ENCODE measurements around the gene GCN1.
"Not testable (repeated sequence)": the region's sequence is repeated elsewhere in the genome, so short reads cannot be mapped to it uniquely, and the experiment has no call there.

DNA sequence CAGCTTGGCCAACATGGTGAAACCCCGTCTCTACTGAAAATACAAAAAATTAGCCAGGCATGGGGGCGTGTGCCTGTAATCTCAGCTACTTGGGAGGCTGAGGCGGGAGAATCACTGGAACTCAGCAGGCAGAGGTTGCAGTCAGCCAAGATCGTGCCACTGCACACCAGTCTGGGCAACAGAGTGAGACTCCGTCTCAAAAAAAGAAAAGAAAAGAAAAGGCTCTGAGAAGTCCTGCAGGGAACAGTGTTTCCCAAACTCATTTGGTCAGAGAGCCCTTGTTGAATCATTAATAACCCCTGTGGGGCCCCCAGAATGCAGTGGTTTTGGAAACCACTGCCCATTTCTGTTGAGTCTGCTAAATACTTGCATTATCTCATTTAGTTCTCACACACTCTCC is 18.7 kb upstream of the GCN1 start:
- TF ChIP-seq, protein P1, sequence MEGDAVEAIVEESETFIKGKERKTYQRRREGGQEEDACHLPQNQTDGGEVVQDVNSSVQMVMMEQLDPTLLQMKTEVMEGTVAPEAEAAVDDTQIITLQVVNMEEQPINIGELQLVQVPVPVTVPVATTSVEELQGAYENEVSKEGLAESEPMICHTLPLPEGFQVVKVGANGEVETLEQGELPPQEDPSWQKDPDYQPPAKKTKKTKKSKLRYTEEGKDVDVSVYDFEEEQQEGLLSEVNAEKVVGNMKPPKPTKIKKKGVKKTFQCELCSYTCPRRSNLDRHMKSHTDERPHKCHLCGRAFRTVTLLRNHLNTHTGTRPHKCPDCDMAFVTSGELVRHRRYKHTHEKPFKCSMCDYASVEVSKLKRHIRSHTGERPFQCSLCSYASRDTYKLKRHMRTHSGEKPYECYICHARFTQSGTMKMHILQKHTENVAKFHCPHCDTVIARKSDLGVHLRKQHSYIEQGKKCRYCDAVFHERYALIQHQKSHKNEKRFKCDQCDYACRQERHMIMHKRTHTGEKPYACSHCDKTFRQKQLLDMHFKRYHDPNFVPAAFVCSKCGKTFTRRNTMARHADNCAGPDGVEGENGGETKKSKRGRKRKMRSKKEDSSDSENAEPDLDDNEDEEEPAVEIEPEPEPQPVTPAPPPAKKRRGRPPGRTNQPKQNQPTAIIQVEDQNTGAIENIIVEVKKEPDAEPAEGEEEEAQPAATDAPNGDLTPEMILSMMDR (conservative IDR thresholded peaks at IDR 0.05; ENCODE audit: low read depth, low read length): not testable (repeated sequence)
- TF ChIP-seq EZH2 (IDR thresholded peaks at IDR 0.05; ENCODE audit: low read length, unreplicated experiment): not testable (repeated sequence)

Data from PC-3 (cell line).